CD4-positive, alpha-beta T cell treated with Interleukin-17A for 1 hour (primary cell): ENCODE data around the gene PTCD2.
A peak's percentile ranks its signal among the peaks of the same experiment; 100 is the strongest.

ENCODE experiments used
- DNase-seq: peaks from one replicate; pipeline ENCODE4 v3.0.0-alpha.2; 2020

PTCD2 gene

GRCh38 chr5:72351376-72351775 lies 31.2 kb downstream of the PTCD2 start:
- DNase-seq = no peak

GRCh38 chr5:72352616-72353015 lies 32.4 kb downstream of the PTCD2 start:
- DNase-seq = no peak

- DNase-seq = no peak
These were observed 32.9 kb downstream of the PTCD2 start for GRCh38 chr5:72353046-72353445.

GRCh38 chr5:72355706-72356299 lies 35.6 kb downstream of the PTCD2 start:
- no peak for DNase-seq

- no peak for DNase-seq
These were observed 36.2 kb downstream of the PTCD2 start for GRCh38 chr5:72356361-72356760.

- DNase-seq = no peak
These were observed 38.8 kb downstream of the PTCD2 start for GRCh38 chr5:72358925-72359324.

- no peak for DNase-seq
These were observed 39.7 kb downstream of the PTCD2 start for GRCh38 chr5:72359886-72360285.

GRCh38 chr5:72363166-72363802 lies 43.1 kb downstream of the PTCD2 start:
- no peak for DNase-seq

- DNase-seq = no peak
These were observed 44.0 kb downstream of the PTCD2 start for GRCh38 chr5:72364171-72364570.

GRCh38 chr5:72364951-72365350 lies 44.8 kb downstream of the PTCD2 start:
- DNase-seq = no peak

GRCh38 chr5:72366324-72366976 lies 46.3 kb downstream of the PTCD2 start:
- peak; percentile 43 for DNase-seq

- DNase-seq = no peak
These were observed 48.1 kb downstream of the PTCD2 start for GRCh38 chr5:72368271-72368670.

- DNase-seq = no peak
These were observed 49.1 kb downstream of the PTCD2 start for GRCh38 chr5:72369301-72369700.

- DNase-seq = no peak
These were observed 49.5 kb downstream of the PTCD2 start for GRCh38 chr5:72369711-72370110.

- DNase-seq = no peak
These were observed 52.2 kb downstream of the PTCD2 start for GRCh38 chr5:72372331-72372730.

GRCh38 chr5:72372923-72373322 lies 52.8 kb downstream of the PTCD2 start:
- DNase-seq = no peak

GRCh38 chr5:72374844-72375243 lies 54.7 kb downstream of the PTCD2 start:
- no peak for DNase-seq

GRCh38 chr5:72376381-72376780 lies 56.2 kb downstream of the PTCD2 start:
- no peak for DNase-seq

GRCh38 chr5:72377910-72378638 lies 57.9 kb downstream of the PTCD2 start:
- DNase-seq = no peak

GRCh38 chr5:72378639-72379289 lies 58.6 kb downstream of the PTCD2 start:
- no peak for DNase-seq

GRCh38 chr5:72379936-72380335 lies 59.8 kb downstream of the PTCD2 start:
- no peak for DNase-seq

GRCh38 chr5:72380492-72381274 lies 60.5 kb downstream of the PTCD2 start:
- DNase-seq = no peak
